ENCODE data around the gene ATRNL1.

DNA sequence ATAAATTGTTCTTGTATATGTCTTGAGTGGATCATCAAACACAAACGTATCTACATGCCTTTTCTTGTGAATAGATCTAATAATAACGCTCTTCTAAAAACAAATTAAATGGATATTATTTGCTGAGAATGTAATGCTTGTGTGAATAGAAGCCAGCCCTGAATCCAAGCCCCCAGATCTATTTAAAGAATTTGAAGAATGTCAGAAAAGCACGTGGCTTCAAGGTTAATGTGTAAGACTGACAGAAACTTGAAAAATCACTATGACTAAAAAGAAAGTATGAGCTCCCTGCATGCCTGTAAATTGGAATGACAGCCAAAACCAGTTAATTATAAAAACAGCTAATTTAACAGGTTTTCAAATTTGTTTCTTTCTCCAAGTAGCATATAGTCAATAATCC is 43.2 kb upstream of the ATRNL1 start:
- TF ChIP-seq CTCF (IDR thresholded peaks at IDR 0.05) (no peak), POLR2A (IDR thresholded peaks at IDR 0.05) (no peak)

Data from Peyer's patch (tissue), 4 donors.